ENCODE data around the gene NRCAM. TPM values are rescaled to one million over a fixed set of nuclear protein-coding genes. Genes with fewer than 3 reads are reported as not detected.

The NRCAM gene
- total RNA-seq, 1 donor from 2014 or later = 0.53 TPM

DNA sequence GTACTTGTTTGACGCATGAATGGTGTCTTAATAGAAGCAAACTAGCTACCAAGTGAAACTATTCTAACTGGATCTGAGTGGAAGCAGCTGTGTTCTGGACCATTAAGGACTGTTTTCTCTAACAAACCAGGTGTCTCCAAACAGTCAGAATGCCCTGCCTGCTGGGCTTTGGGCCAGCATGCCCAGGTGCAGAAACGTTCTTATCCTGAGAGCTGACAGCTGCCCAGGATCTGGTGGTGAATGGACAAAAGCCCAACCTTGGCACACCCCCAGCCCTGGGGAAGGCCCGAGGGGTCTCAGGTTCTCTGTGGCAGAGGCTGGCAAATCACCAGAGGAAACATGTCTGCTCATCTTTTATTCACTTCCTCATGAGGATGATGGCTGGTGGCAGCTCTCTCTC, 277.8 kb downstream of the NRCAM start:
- Histone ChIP-seq H3K36me3 (no peaks in the 10 kb centered on the region), H3K4me3 (no peak overlapping the region), H3K27me3 (no peaks in the 10 kb centered on the region), H3K9me3 (no peaks in the 10 kb centered on the region), H3K4me1 (no peaks in the 10 kb centered on the region), H3K27ac (no peak overlapping the region)
- DNase-seq (ENCODE audit: low spot score in 2 of 2) = no peak
- intact Hi-C loops (cut with DNase I) = no loop called here
- TF ChIP-seq CTCF (IDR thresholded peaks at IDR 0.05) = no peak

DNA sequence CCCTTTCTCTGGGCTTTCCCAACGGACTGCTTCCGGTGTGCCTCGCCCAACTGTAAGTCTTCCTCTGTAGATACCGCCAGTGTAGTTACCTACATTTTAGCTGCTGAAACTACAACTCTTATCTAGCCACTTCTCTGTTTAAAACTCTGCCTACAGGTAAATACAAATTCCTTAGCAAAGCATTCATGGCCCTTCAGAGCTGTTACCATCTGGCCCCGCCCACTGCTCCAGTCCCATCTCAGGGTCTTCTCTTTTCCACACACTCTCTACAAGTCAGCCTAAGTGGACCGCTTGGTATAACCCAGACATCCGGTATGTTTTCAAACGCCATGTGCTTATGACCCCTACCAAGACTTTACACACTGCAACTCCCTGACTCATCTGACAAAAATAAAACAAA, 285.1 kb downstream of the NRCAM start:
- no peaks in the 10 kb centered on the region for H3K36me3 ChIP-seq
- no peak overlapping the region for H3K27ac ChIP-seq
- no peak for DNase-seq (ENCODE audit: low spot score in 2 of 2)
- no peak overlapping the region for H3K4me3 ChIP-seq
- H3K9me3 ChIP-seq = no peaks in the 10 kb centered on the region
- no peaks in the 10 kb centered on the region for H3K27me3 ChIP-seq
- intact Hi-C loops (cut with DNase I) = no loop called here
- no peaks in the 10 kb centered on the region for H3K4me1 ChIP-seq
- no peak for TF ChIP-seq CTCF (IDR thresholded peaks at IDR 0.05)

DNA sequence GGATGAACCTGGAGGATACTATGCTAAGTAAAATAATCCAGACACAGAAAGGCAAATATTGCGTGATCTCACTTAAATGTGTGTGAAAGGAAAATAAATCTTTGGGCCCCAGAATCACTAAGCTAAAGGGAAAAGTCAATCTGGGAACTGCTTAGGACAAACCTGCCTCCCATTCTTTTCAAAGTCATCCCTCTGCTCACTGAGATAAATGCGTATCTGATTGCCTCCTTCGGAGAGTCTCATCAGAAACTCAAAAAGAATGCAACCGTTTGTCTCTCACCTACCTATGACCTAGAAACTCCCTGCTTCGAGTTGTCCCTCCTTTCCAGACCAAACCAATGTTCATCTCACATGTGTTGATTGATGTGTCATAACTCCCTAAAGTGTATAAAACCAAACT, 286.0 kb downstream of the NRCAM start:
- Histone ChIP-seq H3K9me3 (no peaks in the 10 kb centered on the region), H3K27ac (no peak overlapping the region), H3K4me3 (no peak overlapping the region), H3K4me1 (no peaks in the 10 kb centered on the region), H3K27me3 (no peaks in the 10 kb centered on the region), H3K36me3 (no peaks in the 10 kb centered on the region)
- TF ChIP-seq CTCF (IDR thresholded peaks at IDR 0.05) = no peak
- no peak for DNase-seq (ENCODE audit: low spot score in 2 of 2)
- intact Hi-C loops (cut with DNase I) = no loop called here

DNA sequence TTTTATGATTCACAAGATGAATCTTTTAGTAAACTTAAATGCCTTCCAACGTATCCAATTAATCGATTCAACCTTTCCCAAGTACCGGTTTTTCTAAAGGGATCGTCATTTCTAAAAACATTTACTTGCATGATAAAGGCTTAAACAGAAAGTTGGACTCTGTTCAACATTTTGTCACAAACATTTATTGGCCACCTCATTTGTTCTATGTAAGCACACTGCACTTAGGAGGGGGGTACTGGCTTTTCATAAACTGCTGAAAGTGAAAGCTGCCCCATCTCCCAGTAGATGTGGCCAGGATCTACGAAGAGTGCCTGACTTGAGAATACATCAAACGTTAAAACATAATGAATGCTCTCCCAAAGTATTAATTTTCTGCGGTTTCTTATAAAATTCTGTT, 288.8 kb downstream of the NRCAM start:
- no peak overlapping the region for H3K27ac ChIP-seq
- H3K36me3 ChIP-seq = no peaks in the 10 kb centered on the region
- no peaks in the 10 kb centered on the region for H3K27me3 ChIP-seq
- H3K9me3 ChIP-seq = no peaks in the 10 kb centered on the region
- no peak for TF ChIP-seq CTCF (IDR thresholded peaks at IDR 0.05)
- no peaks in the 10 kb centered on the region for H3K4me1 ChIP-seq
- intact Hi-C loops (cut with DNase I) = no loop called here
- H3K4me3 ChIP-seq = no peak overlapping the region
- DNase-seq (ENCODE audit: low spot score in 2 of 2) = no peak

DNA sequence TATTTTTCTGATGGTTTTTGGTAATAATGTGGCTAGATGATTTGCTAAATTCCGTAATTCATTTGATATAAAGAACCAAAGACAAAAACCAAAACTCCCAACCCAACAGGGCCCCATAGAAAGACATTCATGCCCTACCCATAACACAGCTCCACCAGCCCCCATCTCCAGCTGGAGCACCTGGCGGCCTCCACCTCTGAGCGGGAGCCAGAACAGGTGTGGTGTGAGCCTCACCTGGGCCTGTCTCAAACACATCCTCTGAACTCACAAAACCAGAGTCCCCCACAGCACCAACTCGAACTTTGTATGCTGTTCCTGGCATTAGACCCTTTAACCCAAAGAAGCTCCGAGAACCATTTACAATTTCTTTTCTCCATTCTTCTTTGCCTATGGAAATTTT, 289.5 kb downstream of the NRCAM start:
- no peaks in the 10 kb centered on the region for H3K27me3 ChIP-seq
- H3K4me3 ChIP-seq = no peak overlapping the region
- TF ChIP-seq CTCF (IDR thresholded peaks at IDR 0.05) = no peak
- intact Hi-C loops (cut with DNase I) = no loop called here
- H3K4me1 ChIP-seq = no peaks in the 10 kb centered on the region
- no peak overlapping the region for H3K27ac ChIP-seq
- DNase-seq (ENCODE audit: low spot score in 2 of 2) = no peak
- H3K36me3 ChIP-seq = no peaks in the 10 kb centered on the region
- no peaks in the 10 kb centered on the region for H3K9me3 ChIP-seq

DNA sequence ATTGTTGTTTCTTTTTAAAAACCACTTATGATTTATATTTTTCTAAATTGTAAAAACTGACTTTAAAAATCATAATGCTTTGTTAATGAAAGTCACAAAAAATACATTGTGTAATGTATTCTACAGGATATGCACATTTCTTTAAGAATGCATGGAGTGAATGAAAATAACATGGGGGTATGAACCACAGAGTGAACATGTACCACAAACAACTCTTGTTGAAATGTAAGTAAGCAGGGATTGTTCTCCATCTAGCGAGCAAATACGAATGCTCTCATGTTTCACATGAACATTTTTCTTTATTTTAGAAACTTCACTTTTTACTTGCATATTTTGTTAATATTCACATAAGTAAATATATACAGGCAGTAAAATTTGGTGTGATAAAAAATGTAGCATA, 290.5 kb downstream of the NRCAM start:
- Histone ChIP-seq H3K27me3 (no peaks in the 10 kb centered on the region), H3K4me1 (no peaks in the 10 kb centered on the region)
- DNase-seq (ENCODE audit: low spot score in 2 of 2) = no peak

More for the DNA sequence above, 290.5 kb downstream of the NRCAM start:
- Histone ChIP-seq H3K27ac (no peak overlapping the region), H3K4me3 (no peak overlapping the region), H3K36me3 (no peaks in the 10 kb centered on the region), H3K9me3 (no peaks in the 10 kb centered on the region)
- intact Hi-C loops (cut with DNase I) = no loop called here
- no peak for TF ChIP-seq CTCF (IDR thresholded peaks at IDR 0.05)

All from ascending aorta (tissue), 2 donors.